T-helper 1 cell treated with Interleukin-12 subunit alpha and Interleukin-12 subunit beta and Interleukin-4 antibody, amounts not matched to agents 30 μg/mL and 1 μg/mL, for 36 hours (primary cell): Measurements from ENCODE around the gene GTF3C2.
A peak's percentile ranks its signal among the peaks of the same experiment; 100 is the strongest.
"Not testable (repeated sequence)": the region's sequence is repeated elsewhere in the genome, so short reads cannot be mapped to it uniquely, and the experiment has no call there.

Experiments used
- H3K27ac Mint-ChIP-seq: one replicate; pipeline ENCODE4 v1.8.0; 2021; ENCODE audit warnings: mild to moderate bottlenecking, mixed read lengths
- H3K27me3 Mint-ChIP-seq: one replicate; pipeline ENCODE4 v1.8.0; 2021; ENCODE audit warnings: low read depth, mixed read lengths
- H3K36me3 Mint-ChIP-seq: one replicate; pipeline ENCODE4 v1.8.0; 2021; ENCODE audit warnings: low read depth, mixed read lengths
- H3K4me1 Mint-ChIP-seq: one replicate; pipeline ENCODE4 v1.8.0; 2021; ENCODE audit warnings: low read depth, mixed read lengths
- H3K4me3 Mint-ChIP-seq: one replicate; pipeline ENCODE4 v1.8.0; 2021; ENCODE audit warnings: mild to moderate bottlenecking, moderate library complexity, mixed read lengths
- H3K9me3 Mint-ChIP-seq: one replicate; pipeline ENCODE4 v1.8.0; 2021; ENCODE audit warnings: mixed read lengths

The GTF3C2 gene

DNA sequence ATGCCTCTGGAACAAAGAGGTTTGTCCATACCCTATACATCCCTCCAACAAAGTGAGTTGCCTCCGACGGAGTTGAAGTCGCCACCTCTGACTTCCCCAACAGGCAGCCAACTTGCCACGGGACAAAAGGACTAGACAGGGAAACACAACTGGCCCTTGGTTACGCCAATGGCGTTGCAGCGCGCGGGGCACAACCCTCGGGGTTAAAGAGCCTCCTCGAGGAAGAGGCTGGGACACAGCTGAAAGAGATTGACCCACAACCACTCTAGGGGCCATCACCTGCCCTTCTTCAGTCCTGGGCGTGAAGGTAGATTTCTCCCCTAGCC is 545 bp downstream of the GTF3C2 start:
- Mint-ChIP-seq H3K4me3 (peak overlapping the region; percentile 95), H3K27ac (peak overlapping the region; percentile 97), H3K27me3 (no peaks in the 10 kb centered on the region), H3K36me3 (peaks cover 1% of the 10 kb centered on the region), H3K4me1 (peaks cover 32% of the 10 kb centered on the region), H3K9me3 (no peaks in the 10 kb centered on the region)

DNA sequence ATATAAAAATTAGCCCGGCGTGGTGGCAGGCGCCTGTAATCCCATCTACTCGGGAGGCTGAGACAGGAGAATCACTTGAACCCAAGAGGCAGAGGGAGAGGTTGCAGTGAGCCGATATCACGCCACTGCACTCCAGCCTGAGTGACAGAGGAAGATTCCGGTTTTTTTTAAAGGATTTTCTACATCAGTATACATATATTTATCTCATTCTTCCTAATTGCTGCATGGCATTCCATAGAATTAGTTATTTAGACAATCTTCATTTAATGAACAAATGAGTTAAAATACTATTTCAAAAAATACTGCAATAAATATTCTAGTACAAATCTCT is 2.0 kb downstream of the GTF3C2 start:
- Mint-ChIP-seq H3K36me3 (peaks cover 5% of the 10 kb centered on the region), H3K27ac (no peak overlapping the region), H3K4me1 (peaks cover 34% of the 10 kb centered on the region), H3K9me3 (no peaks in the 10 kb centered on the region), H3K27me3 (no peaks in the 10 kb centered on the region), H3K4me3 (peak overlapping the region; percentile 35)

DNA sequence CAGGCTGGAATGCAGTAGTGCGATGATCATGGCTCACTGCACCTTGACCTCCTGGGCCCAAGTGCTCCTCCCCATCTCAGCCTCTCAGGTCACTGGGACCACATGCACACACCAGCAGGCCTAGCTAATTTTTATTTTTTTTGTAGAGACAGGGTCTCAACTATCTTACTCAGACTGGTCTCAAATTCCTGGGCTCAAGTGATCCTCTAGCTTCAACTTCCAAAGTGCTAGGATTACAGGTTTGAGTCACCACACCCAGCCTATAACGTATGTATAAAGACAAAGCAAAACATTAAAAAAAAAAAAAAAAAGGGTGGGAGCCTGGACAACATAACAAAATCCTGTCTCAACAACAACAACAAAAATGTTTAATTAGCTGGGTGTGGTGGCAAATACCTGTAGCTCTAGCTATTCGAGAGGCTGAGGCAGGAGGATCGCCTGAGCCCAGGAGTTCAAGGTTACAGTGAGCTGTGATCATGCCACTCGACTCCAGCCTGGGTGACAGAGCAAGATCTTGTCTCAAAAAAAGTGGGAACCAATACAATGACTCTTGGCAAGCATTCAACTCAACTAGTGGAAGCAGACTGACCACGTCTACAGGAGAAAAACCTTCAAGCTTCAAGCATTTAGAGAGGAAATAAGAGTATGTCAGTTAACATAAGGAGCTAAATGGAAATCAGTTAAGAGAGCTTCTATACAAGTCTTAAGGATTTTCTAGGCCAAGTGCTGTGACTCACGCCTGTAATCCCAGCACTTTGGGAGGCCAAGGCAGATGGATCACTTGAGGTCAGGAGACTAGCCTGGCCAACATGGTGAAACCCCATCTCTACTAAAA is 2.6 kb downstream of the GTF3C2 start:
- Mint-ChIP-seq H3K27ac (no peak overlapping the region), H3K4me3 (peak overlapping the region; percentile 35), H3K4me1 (peaks cover 34% of the 10 kb centered on the region), H3K27me3 (no peaks in the 10 kb centered on the region), H3K36me3 (peaks cover 5% of the 10 kb centered on the region), H3K9me3 (no peaks in the 10 kb centered on the region)

DNA sequence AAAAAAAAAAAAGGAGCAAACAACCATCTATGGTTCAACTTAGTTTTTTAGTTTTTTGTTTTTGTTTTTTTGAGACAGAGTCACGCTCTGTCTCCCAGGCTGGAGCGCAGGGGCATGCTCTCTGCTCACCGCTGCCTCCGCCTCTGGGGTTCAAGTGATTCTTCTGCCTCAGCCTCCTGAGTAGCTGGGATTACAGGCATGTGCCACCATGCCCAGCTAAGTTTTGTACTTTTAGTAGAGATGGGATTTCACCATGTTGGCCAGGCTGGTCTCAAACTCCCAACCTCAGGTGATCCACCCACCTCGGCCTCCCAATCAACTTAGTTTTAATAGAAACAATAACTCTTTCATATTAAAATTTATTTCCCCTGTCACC is 3.2 kb downstream of the GTF3C2 start:
- not testable (repeated sequence) for H3K4me3 Mint-ChIP-seq, H3K9me3 Mint-ChIP-seq, H3K27ac Mint-ChIP-seq, H3K36me3 Mint-ChIP-seq, H3K27me3 Mint-ChIP-seq
- H3K4me1 Mint-ChIP-seq: peaks cover 32% of the 10 kb centered on the region

DNA sequence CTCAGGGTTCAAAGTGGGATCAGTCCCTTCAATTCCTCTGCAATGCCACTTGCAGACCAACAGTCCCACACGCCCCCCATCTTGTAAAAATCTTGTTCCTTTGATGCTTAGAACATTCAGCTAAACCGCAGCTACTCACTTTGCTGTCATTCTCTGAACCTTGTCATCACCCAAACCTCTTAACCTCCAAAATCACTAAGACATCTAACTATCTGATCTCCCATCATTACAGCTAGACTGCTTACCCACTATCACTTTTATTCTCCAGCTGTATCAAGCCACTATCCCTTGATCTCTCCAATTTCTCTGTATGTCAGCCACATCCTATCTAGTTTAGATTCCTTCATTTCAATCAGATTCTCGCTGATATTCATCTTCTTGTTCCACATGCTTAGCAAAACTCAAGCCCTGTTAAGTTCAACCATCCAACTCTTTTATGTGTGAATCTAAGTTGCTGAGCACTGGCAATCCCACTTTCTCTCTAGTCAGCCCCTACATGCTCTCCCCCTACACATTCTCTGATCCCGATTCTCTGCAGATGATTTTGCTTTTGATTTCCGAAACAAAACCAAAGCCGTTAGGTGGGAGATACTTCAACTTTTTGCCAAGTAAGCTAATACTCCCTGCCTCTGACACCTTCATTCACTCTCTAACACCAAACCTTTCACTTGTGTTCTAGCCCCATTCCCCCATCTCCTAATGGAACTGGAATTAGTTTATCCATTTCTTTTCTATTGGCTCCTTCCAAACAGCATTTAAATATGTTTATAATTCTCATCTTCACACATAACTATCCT is 4.6 kb downstream of the GTF3C2 start:
- Mint-ChIP-seq H3K9me3 (no peaks in the 10 kb centered on the region), H3K4me3 (peak overlapping the region; percentile 22), H3K27me3 (no peaks in the 10 kb centered on the region), H3K27ac (peak overlapping the region; percentile 42), H3K36me3 (peaks cover 10% of the 10 kb centered on the region), H3K4me1 (peaks cover 27% of the 10 kb centered on the region)

DNA sequence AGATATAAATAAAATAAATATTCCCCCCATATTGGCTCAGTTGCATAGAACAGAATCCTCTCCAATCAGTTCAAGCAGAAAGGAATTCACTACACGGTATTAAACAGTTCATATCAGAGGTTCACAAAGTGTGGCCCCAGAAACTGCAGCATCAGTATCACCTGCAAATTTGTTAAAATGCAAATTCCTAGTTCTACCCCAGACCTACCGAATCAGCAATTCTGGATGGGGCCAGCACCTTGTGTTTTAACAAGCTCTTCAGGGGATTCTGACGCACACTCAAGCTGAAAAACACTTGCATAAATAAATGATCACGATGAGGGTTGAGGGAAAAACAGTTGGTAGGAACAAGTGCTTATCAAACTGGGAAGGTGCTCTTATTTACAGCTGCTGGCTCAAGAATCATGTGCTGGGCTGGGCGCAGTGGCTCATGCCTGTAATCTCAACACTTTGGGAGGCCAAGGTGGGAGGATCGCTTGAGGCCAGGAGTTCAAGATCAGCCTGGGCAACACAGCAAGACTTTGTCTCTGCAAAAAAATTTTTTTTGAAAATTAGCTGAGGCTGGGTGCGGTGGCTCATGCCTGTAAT is 6.4 kb downstream of the GTF3C2 start:
- no peak overlapping the region for H3K4me3 Mint-ChIP-seq
- peaks cover 23% of the 10 kb centered on the region for H3K4me1 Mint-ChIP-seq
- H3K27ac Mint-ChIP-seq: no peak overlapping the region
- peaks cover 11% of the 10 kb centered on the region for H3K36me3 Mint-ChIP-seq
- no peaks in the 10 kb centered on the region for H3K27me3 Mint-ChIP-seq
- H3K9me3 Mint-ChIP-seq: no peaks in the 10 kb centered on the region

DNA sequence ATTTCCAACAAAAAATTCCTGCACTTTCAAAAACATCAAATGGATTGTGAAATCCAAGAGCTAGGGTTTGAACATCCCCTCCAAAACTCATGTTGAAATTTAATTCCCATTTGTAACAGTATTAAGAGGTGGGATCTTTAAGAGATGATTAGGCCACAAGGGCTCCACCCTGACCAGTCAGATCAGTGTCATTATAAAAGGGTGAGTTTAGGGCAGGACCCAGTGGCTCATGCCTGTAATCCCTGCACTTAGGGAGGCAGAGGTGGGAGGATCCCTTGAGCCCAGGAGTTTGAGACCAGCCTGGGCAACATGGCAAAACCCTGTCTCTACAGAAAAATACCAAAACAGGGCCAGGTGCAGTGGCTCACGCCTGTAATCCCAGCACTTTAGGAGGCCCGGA is 8.9 kb downstream of the GTF3C2 start:
- Mint-ChIP-seq H3K4me1 (peaks cover 19% of the 10 kb centered on the region), H3K4me3 (no peak overlapping the region)

DNA sequence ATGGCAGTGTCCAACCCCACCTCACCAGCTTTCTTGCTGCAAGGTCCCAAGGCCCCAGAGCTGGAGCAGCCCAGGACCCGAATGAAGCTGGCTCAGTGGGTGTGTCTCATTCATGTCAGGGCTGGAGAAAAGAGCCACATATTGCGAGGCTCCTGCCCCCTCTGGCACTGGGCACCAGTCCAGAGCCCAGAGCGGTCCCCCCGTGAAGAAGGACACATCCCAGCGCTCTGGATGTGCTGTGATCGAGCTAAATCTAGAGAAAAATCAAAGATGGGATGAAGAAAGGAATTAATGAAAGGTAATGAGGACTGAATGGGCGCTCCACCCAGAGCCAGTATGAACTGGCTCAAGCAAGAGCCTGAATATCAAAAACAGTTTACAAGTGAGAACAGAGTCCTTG is 20.4 kb downstream of the GTF3C2 start:
- no peaks in the 10 kb centered on the region for H3K27me3 Mint-ChIP-seq
- H3K4me1 Mint-ChIP-seq: no peaks in the 10 kb centered on the region
- no peaks in the 10 kb centered on the region for H3K9me3 Mint-ChIP-seq
- no peak overlapping the region for H3K4me3 Mint-ChIP-seq
- no peak overlapping the region for H3K27ac Mint-ChIP-seq
- peaks cover 30% of the 10 kb centered on the region for H3K36me3 Mint-ChIP-seq

More for the DNA sequence above, 8.9 kb downstream of the GTF3C2 start:
- H3K27ac Mint-ChIP-seq: no peak overlapping the region
- H3K36me3 Mint-ChIP-seq: peaks cover 13% of the 10 kb centered on the region
- no peaks in the 10 kb centered on the region for H3K27me3 Mint-ChIP-seq
- H3K9me3 Mint-ChIP-seq: no peaks in the 10 kb centered on the region

DNA sequence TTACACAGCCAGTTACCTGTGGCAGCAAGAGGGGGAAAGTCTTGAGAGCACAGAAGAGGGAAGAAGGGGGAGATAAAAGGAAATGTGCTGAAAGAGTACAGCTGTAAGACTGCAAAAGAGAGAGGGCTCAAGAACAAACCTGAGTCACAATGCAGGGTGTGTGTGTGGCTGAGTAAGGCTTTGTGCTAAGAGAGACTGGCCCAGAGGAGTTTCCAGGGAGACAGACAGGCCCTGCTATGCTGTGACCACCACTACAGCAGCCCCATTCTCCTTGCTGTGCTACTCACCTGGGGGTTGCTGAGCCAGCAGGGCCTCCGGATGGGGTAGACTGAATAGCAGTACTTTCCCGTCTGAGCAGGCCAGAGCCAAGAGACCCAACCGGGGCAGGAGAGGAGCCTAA is 21.3 kb downstream of the GTF3C2 start:
- H3K27me3 Mint-ChIP-seq: no peaks in the 10 kb centered on the region
- no peaks in the 10 kb centered on the region for H3K4me1 Mint-ChIP-seq
- H3K9me3 Mint-ChIP-seq: no peaks in the 10 kb centered on the region
- peaks cover 30% of the 10 kb centered on the region for H3K36me3 Mint-ChIP-seq
- no peak overlapping the region for H3K27ac Mint-ChIP-seq
- H3K4me3 Mint-ChIP-seq: no peak overlapping the region

DNA sequence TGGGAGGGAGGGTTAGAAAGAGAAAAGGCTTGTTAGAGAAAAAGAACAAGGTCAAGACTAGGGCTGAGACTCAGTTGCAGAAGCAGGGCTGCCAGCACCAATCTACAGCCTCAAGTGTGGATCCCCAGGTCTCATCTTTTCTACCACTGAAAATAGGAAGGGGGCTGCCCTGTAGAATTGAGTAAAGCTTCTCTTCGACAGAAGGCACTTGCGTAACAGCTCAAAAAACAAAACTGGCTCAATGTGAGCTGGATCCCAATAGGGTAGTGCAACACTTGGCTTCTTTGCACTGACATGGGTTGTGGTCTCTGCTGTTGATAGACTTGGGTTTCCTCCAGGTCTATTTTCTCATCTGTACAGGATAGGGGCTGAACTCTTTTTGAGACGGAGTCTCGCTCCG is 31.8 kb downstream of the GTF3C2 start:
- no peaks in the 10 kb centered on the region for H3K27me3 Mint-ChIP-seq
- peaks cover 18% of the 10 kb centered on the region for H3K4me1 Mint-ChIP-seq
- H3K4me3 Mint-ChIP-seq: peak overlapping the region; percentile 31
- H3K27ac Mint-ChIP-seq: no peak overlapping the region
- H3K36me3 Mint-ChIP-seq: peaks cover 35% of the 10 kb centered on the region
- no peaks in the 10 kb centered on the region for H3K9me3 Mint-ChIP-seq

DNA sequence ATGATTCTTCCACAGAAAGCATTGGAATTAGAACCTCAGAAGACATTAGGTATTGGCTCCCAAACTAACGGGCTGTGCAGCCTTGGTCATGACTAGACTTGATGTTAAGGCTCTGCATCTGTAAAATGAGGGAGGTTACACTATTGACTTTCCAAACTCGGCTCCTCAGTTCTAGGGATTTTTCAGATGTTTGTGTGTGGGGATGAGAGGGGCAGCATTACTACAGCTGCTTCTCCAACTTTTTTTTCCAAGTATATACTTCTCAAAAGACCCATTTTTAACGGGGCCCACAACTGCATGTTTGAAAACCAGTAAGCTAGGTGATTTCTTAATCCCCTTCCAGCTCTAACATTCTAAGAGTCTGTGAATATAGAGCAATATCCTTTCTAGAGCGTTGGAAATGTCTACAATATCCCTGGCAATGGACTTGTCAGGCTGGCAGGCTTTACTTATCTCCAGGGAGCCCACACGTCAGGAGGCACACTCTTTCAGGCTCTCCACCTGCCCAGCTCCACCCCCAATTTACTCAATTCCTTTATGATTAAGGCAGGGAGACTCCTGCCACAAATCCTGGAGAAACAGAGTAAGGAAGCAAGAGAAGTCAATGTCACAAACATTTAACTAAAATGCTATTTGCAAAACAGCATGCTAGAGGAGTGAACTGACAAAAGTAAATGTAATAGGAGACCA is 32.8 kb downstream of the GTF3C2 start:
- Mint-ChIP-seq H3K4me1 (peaks cover 18% of the 10 kb centered on the region), H3K27ac (peak overlapping the region; percentile 97), H3K9me3 (no peaks in the 10 kb centered on the region), H3K4me3 (peak overlapping the region; percentile 99), H3K27me3 (no peaks in the 10 kb centered on the region), H3K36me3 (peaks cover 31% of the 10 kb centered on the region)

DNA sequence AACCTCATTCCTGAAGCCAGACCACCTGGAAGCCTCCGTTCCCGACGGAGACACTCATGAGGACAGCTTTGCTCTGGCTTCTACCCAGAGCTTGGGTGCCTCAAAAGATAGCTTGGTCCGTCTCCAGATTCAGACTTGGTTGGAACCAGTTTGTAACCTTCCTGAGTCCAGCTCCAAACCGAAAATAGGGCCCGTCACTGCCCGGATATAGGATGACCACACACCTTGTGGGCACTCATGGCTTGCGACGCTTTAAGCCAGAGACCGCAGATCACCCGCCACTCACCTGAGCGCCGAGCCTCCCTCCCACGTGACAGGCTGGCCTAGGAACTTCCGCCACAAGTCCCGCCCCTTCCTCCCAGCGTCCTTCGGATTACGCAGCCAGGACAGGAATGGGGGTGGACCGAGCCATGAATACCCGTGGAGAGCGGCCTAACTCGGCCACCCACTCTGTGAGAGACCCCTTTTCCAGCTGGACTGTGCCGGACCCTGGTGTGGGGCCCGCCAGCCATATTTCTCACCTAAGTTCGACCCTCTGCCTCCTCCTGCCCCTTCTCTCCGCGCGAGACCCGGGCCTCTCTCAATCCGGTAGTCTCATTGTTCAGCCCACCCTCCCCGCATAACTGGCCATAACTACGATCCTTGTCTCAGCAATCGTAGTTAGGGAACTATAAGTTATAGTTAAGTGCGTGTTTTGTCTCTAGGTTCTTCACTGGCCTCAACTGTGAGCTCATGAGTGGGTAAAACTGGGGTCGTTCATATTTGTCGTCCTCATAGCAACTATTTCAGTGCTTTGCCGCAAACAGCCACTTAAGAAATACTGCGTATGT is 33.6 kb downstream of the GTF3C2 start, which contains the start of gene MPV17:
MPV17 (minus strand) TSS at position 332 of the 830 bp plus-strand sequence. CDS start 580 bp downstream, outside the sequence.
- H3K4me1 Mint-ChIP-seq: peaks cover 18% of the 10 kb centered on the region
- peak within 1 kb of the TSS; percentile 97 for H3K27ac Mint-ChIP-seq
- peaks cover 24% of the 10 kb centered on the region for H3K36me3 Mint-ChIP-seq
- no peaks in the 10 kb centered on the region for H3K27me3 Mint-ChIP-seq
- no peaks in the 10 kb centered on the region for H3K9me3 Mint-ChIP-seq
- peak within 1 kb of the TSS; percentile 99 for H3K4me3 Mint-ChIP-seq

DNA sequence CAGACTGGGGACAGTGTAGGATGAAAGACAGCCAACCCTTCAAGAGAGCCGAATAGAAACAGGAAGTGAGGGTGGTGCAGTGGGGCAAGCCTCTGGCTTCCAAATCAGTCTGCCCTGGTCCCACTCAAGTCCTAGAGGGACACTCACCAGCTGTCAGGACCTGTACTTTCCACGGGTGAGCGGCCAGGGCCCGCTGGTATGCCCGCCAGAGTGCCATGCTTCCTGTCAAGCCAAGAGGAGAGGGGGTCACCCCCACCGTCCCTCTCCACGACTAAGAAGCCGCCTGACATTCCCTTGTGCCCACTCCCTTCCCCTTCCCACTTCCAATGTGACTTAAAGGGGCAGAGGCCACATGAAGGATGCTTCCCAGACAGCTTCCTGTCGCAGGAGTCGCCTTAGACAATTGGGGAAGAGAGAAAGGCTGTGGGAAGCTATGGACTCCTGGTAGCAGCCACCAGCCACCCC is 34.2 kb downstream of the GTF3C2 start:
- H3K27me3 Mint-ChIP-seq: no peaks in the 10 kb centered on the region
- peak overlapping the region; percentile 99 for H3K4me3 Mint-ChIP-seq
- peak overlapping the region; percentile 71 for H3K27ac Mint-ChIP-seq
- no peaks in the 10 kb centered on the region for H3K9me3 Mint-ChIP-seq
- H3K4me1 Mint-ChIP-seq: peaks cover 18% of the 10 kb centered on the region
- H3K36me3 Mint-ChIP-seq: peaks cover 24% of the 10 kb centered on the region
